Measurements from ENCODE around the gene JADE2. TPM values are rescaled to one million over a fixed set of nuclear protein-coding genes. Genes with fewer than 3 reads are reported as not detected.

JADE2 gene
- total RNA-seq, 1 donor from 2014 or later = 26.3 TPM

DNA sequence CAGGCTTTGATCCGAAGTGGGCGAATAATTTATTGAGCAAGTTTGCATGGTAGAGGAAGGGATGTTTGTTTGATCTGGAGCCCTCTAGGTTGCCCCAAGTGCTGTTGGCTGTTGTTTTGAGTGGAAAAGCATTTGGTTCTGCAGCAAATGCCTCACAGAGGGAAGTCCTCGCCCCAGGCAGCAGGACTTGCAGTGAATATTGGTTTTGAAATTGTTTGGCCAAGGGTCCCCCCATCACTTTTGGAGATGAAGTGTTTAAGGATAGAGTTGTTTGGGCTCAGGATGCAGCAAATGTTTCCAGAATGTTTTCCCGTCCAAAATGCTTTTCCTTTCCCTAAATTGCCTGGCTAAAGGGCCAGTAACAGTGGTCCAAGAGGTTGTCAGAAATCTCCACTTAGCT lies 3.1 kb downstream of the JADE2 start:
- no peaks in the 10 kb centered on the region for H3K36me3 ChIP-seq
- H3K9me3 ChIP-seq (replicated peaks) = no peaks in the 10 kb centered on the region
- intact Hi-C loops (cut with micrococcal nuclease) = no loop called here
- TF ChIP-seq, protein P1, sequence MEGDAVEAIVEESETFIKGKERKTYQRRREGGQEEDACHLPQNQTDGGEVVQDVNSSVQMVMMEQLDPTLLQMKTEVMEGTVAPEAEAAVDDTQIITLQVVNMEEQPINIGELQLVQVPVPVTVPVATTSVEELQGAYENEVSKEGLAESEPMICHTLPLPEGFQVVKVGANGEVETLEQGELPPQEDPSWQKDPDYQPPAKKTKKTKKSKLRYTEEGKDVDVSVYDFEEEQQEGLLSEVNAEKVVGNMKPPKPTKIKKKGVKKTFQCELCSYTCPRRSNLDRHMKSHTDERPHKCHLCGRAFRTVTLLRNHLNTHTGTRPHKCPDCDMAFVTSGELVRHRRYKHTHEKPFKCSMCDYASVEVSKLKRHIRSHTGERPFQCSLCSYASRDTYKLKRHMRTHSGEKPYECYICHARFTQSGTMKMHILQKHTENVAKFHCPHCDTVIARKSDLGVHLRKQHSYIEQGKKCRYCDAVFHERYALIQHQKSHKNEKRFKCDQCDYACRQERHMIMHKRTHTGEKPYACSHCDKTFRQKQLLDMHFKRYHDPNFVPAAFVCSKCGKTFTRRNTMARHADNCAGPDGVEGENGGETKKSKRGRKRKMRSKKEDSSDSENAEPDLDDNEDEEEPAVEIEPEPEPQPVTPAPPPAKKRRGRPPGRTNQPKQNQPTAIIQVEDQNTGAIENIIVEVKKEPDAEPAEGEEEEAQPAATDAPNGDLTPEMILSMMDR (IDR thresholded peaks at IDR 0.05; ENCODE audit: borderline replicate concordance) = no peak
- no peak for DNase-seq
- peak overlapping the region; percentile 100 for H3K27ac ChIP-seq (replicated peaks)
- peak overlapping the region; percentile 95 for H3K4me3 ChIP-seq
- H3K27me3 ChIP-seq (ENCODE audit: low read depth) = no peaks in the 10 kb centered on the region
- H3K4me1 ChIP-seq = peaks cover 97% of the 10 kb centered on the region

- H3K4me3 ChIP-seq = no peak overlapping the region
- peaks cover 98% of the 10 kb centered on the region for H3K4me1 ChIP-seq
- H3K9me3 ChIP-seq (replicated peaks) = no peaks in the 10 kb centered on the region
- H3K36me3 ChIP-seq = no peaks in the 10 kb centered on the region
- intact Hi-C loops (cut with micrococcal nuclease) = no loop called here
- H3K27ac ChIP-seq (replicated peaks) = peak overlapping the region; percentile 100
- DNase-seq = no peak
- TF ChIP-seq, protein P1 (IDR thresholded peaks at IDR 0.05; ENCODE audit: borderline replicate concordance) = no peak
- no peaks in the 10 kb centered on the region for H3K27me3 ChIP-seq (ENCODE audit: low read depth)
Measured at GRCh38 chr5:134529460-134529859, 4.0 kb downstream of the JADE2 start.

GRCh38 chr5:134530301-134531077 lies 5.0 kb downstream of the JADE2 start:
- peak; percentile 48 for DNase-seq
- Histone ChIP-seq H3K27ac (replicated peaks) (peak overlapping the region; percentile 100), H3K9me3 (replicated peaks) (no peaks in the 10 kb centered on the region), H3K4me3 (no peak overlapping the region), H3K36me3 (no peaks in the 10 kb centered on the region), H3K27me3 (ENCODE audit: low read depth) (no peaks in the 10 kb centered on the region), H3K4me1 (peaks cover 99% of the 10 kb centered on the region)
- TF ChIP-seq, protein P1 (IDR thresholded peaks at IDR 0.05; ENCODE audit: borderline replicate concordance) = no peak
- intact Hi-C loops (cut with micrococcal nuclease) = no loop called here

GRCh38 chr5:134533115-134533815 lies 7.8 kb downstream of the JADE2 start:
- no peak overlapping the region for H3K4me3 ChIP-seq
- DNase-seq = peak; percentile 76
- no peaks in the 10 kb centered on the region for H3K9me3 ChIP-seq (replicated peaks)
- TF ChIP-seq, protein P1 (IDR thresholded peaks at IDR 0.05; ENCODE audit: borderline replicate concordance) = no peak
- H3K36me3 ChIP-seq = peaks cover 27% of the 10 kb centered on the region
- peaks cover 96% of the 10 kb centered on the region for H3K4me1 ChIP-seq
- no peaks in the 10 kb centered on the region for H3K27me3 ChIP-seq (ENCODE audit: low read depth)
- intact Hi-C loops (cut with micrococcal nuclease) = no loop called here
- peak overlapping the region; percentile 100 for H3K27ac ChIP-seq (replicated peaks)

- peaks cover 87% of the 10 kb centered on the region for H3K4me1 ChIP-seq
- no peaks in the 10 kb centered on the region for H3K27me3 ChIP-seq (ENCODE audit: low read depth)
- TF ChIP-seq, protein P1 (IDR thresholded peaks at IDR 0.05; ENCODE audit: borderline replicate concordance) = no peak
- intact Hi-C loops (cut with micrococcal nuclease) = no loop called here
- peaks cover 36% of the 10 kb centered on the region for H3K36me3 ChIP-seq
- no peak overlapping the region for H3K4me3 ChIP-seq
- peak overlapping the region; percentile 100 for H3K27ac ChIP-seq (replicated peaks)
- DNase-seq = no peak
- H3K9me3 ChIP-seq (replicated peaks) = no peaks in the 10 kb centered on the region
Measured at GRCh38 chr5:134534058-134534725, 8.7 kb downstream of the JADE2 start.
